Tibial nerve (tissue), 4 donors: ENCODE data around the gene MEDAG.
A peak's percentile ranks its signal among the peaks of the same experiment; 100 is the strongest.

Experiments used
- EP300 ChIP-seq, 2 donors: sonication (generic); formaldehyde crosslinking; IDR thresholded peaks; one replicate each; pipeline ENCODE4 v1.6.1; 2017; ENCODE audit warnings: antibody characterized with exemption in 2 of 2, mild to moderate bottlenecking in 1 of 2
- POLR2A ChIP-seq, 2 donors: fragments of 450-650 bp; IDR thresholded peaks; one replicate each; pipeline ENCODE4 v1.6.1; 2017; ENCODE audit warnings: antibody characterized with exemption in 2 of 2, mild to moderate bottlenecking in 2 of 2, moderate library complexity in 2 of 2
- TF ChIP-seq, protein P1 (sequence below), 5 experiments: fragments of 200-600 bp in 3 of 5; fragments of 450-650 bp in 2 of 5; sonication (generic) in 3 of 5; IDR thresholded peaks; one replicate each; pipeline ENCODE4 v1.5.1; 2016 to 2019; ENCODE audit warnings: antibody characterized with exemption in 5 of 5, mild to moderate bottlenecking in 3 of 5, moderate library complexity in 2 of 5

DNA sequence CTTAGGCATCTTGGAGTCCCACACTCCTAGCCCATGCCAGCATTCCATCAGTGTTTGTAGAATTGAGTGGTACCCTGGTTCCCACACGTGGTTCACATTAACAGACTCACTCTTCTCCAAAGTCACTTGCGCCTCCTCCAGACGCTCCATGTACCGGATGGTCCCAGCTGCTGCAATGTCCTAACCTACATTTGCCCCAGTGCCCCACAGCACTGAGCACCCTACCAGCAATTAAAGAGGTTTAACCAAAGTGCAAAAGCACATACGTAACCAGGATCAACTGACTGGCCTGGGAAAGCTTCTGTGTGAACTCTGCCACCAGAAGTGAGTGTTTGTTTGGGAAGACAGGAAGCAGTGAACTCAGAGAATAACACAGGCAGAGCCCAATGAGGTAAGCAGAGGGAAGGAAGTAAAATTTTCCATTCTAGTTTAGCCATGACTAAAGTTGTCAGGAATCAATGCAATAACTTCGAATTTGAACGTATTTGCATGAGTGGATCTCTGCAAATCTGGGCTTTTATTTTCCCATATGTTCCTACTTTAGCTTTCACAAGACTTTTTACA, 7.3 kb upstream of the MEDAG start:
- TF ChIP-seq, protein P1, sequence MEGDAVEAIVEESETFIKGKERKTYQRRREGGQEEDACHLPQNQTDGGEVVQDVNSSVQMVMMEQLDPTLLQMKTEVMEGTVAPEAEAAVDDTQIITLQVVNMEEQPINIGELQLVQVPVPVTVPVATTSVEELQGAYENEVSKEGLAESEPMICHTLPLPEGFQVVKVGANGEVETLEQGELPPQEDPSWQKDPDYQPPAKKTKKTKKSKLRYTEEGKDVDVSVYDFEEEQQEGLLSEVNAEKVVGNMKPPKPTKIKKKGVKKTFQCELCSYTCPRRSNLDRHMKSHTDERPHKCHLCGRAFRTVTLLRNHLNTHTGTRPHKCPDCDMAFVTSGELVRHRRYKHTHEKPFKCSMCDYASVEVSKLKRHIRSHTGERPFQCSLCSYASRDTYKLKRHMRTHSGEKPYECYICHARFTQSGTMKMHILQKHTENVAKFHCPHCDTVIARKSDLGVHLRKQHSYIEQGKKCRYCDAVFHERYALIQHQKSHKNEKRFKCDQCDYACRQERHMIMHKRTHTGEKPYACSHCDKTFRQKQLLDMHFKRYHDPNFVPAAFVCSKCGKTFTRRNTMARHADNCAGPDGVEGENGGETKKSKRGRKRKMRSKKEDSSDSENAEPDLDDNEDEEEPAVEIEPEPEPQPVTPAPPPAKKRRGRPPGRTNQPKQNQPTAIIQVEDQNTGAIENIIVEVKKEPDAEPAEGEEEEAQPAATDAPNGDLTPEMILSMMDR (IDR thresholded peaks at IDR 0.05): no peak
- TF ChIP-seq POLR2A (IDR thresholded peaks at IDR 0.05) (no peak), EP300 (IDR thresholded peaks at IDR 0.05) (peak; percentile 39 to 91)
